Measurements from ENCODE around the gene ZNF77.
"Not testable (repeated sequence)": the region's sequence is repeated elsewhere in the genome, so short reads cannot be mapped to it uniquely, and the experiment has no call there.

Gene ZNF77

DNA sequence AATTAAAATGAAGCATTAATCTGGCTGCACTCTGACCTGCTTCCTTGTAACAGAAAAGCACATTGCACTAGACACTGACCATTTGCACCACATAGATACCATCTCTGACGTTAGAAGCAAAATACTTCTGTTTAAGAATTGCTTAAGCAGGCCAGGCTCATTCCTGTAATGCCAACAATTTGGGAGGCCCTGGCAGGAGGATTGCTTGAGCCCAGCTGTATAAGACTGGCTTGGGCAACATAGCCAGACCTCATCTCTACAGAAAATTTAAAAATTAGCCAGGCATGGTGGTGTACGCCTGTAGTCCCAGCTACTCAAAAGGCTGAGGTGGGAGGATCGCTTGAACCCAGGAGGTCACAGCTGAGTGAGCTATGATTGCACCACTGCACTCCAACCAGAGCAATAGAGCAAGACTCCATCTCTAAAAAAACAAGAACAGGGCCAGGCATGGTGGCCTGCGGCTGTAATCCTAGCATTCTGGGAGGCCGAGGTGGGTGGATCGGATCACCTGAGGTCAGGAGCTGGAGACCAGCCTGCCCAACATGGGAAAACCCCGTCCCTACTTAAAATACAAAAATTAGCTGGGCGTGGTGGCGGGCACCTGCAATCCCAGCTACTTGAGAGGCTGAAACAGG lies 25.5 kb upstream of the ZNF77 start:
- DNase-seq = no peak

GRCh38 chr19:2969104-2969504 lies 24.3 kb upstream of the ZNF77 start:
- peak in 3 of 56 donors; percentile 0 to 50 (median 8) for DNase-seq

DNA sequence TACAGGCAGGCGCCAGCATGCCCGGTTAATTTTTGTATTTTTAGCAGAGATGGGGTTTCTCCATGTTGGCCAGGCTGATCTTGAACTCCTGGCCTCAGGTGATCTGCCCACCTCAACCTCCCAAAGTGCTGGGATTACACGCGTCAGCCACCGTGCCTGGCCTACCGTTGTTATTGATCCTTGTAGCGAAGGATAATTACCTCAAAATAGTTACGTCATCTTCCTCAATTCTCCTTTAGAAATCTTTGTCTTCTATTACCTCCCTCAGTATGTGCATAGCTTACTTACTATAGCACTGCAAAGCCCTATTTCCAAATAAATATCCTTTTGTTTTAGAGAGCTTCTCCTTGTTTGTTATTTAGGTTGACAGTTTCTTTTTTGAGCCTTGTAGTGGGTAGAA lies 23.2 kb upstream of the ZNF77 start:
- no peak for DNase-seq

DNA sequence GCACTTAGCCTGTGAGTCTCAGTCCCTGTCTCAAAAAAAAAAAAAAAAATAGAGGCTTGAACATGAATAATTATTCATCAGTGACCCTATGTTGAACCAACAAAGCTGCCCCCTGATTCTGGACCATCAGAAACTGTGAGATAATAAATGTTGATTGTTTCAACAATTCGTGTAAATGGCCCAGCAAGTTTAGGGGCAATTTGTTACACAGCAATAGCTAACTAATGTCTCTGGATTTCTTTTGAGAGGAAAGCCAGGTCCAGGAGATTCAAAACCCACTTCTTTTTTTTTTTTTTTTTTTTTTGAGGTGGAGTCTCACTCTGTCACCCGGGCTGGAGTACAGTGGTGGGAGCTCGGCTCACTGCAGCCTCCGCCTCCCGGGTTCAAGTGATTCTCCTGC lies 20.1 kb upstream of the ZNF77 start:
- DNase-seq = no peak

- not testable (repeated sequence) for DNase-seq
These were observed 18.9 kb upstream of the ZNF77 start for GRCh38 chr19:2963631-2964030.

- no peak for DNase-seq
These were observed 18.4 kb upstream of the ZNF77 start for GRCh38 chr19:2963122-2963521.

GRCh38 chr19:2962018-2962670 lies 17.4 kb upstream of the ZNF77 start:
- DNase-seq = peak in 18 of 56 donors; percentile 2 to 72 (median 21)

- no peak for DNase-seq
These were observed 15.3 kb upstream of the ZNF77 start for GRCh38 chr19:2960120-2960519.

GRCh38 chr19:2957160-2957559 lies 12.4 kb upstream of the ZNF77 start:
- no peak for DNase-seq

- DNase-seq = no peak
These were observed 8.2 kb upstream of the ZNF77 start for GRCh38 chr19:2952953-2953481.

- peak; percentile 65 to 100 (median 99) for DNase-seq
These were observed 5.7 kb upstream of the ZNF77 start for GRCh38 chr19:2950286-2951124.

- DNase-seq = no peak
These were observed 5.1 kb upstream of the ZNF77 start for GRCh38 chr19:2949939-2950285.

GRCh38 chr19:2945575-2946184 lies 909 bp upstream of the ZNF77 start:
- DNase-seq = no peak

DNA sequence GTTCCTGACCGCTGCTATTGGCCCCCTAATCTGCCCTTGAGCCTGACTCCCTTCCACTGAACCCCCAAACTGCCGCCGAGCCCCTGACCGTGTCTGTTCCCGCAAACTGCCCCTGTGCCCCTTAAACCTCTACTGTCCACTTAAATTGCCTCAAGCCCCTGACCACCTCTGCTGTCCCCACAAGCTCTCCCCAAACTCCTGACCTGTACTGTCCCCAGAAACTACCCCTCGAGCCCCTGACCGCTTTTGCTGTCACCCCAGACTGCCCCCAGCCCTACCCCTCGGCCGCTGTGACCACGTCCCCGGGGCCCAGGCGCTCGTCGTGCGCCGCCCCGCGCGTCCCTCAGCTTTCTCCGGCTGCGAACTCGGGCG lies 382 bp downstream of the ZNF77 start:
- DNase-seq = no peak

DNA sequence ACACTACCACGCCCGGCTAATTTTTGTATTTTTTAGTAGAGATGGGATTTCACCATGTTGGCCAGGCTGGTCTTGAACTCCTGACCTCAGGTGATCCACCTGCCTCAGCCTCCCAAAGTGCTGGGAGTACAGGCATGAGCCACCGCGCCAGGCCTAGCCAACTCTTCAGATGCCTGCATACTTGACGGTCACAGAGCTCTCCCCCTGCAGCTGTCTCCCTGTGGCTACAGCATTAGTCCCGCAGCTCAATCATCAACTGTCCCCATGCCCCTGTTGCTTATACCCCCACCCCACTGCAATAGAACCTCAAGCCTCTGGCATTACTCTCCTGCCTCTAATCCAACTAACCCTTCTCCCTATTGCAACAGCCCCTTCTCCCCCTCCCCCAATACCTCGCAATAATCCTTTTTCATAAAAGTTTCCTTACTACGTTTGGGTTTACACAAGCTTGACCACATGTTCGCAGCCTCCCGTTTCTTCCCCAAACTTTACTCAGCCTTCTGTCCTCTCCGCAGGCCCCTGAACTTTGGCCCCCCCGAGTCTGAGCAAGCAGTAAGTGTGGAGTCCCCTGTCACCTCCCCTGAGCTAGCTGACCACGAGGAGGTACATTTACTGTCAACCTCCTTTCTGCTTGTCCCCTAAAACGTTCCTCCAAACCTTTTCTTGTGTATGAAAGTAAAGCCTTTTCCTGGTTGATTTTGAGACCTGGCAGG lies 1.7 kb downstream of the ZNF77 start:
- DNase-seq = no peak

DNA sequence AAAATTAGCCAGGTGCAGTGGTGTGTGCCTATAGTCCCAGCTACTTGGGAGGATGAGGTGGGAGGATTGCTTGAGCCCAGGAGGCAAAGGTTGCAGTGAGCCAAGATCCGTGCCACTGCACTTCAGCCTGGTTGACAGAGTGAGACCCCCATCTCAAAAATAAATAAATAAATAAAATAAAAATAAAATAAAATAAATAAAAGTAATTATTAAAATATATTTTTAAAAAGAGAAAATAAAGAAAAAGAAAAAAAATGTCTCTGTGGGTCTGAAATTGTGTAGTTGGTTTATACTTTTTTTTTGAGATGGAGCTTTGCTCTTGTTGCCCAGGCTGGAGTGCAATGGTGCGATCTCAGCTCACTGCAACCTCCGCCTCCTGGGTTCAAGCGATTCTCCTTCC lies 8.9 kb downstream of the ZNF77 start:
- not testable (repeated sequence) for DNase-seq

DNA sequence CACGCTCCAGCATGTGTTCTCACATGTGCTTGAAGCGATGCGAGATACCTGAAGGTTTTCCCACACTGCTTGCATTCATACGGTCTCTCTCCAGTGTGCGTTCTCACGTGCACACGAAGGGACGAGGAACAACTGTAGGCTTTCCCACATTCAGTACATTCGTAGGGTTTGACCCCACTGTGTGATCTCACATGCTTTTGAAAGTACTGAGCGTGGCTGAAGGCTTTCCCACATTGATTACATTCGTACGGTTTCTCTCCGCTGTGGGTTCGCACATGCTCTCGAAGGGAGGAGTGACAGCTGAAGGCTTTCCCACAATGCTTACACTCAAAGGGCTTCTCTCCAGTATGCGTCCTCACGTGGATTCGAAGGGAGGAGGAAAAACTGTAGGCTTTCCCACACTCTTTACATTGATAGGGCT lies 11.3 kb downstream of the ZNF77 start:
- no peak for DNase-seq

DNA sequence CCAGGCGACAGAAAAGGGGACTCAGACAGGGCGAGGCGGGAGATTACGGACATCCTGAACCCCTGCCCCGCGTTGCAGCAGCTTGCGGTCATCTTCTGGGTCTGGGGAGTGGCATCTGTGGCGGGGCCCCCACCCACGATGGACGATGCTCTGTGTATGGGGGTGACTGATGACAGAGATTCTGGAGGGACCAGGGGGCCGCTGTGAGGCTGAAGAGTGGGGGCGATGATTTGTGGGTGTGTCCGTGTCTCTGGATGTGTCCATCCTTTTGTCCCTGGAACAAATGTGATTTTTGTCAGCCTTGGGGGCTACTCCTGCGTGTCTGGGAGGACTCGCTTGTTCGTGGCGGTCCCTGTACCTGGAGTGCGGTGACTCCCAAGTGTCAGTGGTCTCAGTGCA lies 17.7 kb downstream of the ZNF77 start:
- no peak for DNase-seq

- no peak for DNase-seq
These were observed 18.3 kb downstream of the ZNF77 start for GRCh38 chr19:2926341-2927031.

GRCh38 chr19:2923510-2923909 lies 21.3 kb downstream of the ZNF77 start:
- peak in 3 of 56 donors; percentile 1 to 14 (median 1) for DNase-seq

GRCh38 chr19:2922987-2923386 lies 21.8 kb downstream of the ZNF77 start:
- DNase-seq = no peak
